ENCODE results near the gene CTNNBIP1. TPM values are rescaled to one million over a fixed set of nuclear protein-coding genes. Genes with fewer than 3 reads are reported as not detected.

CTNNBIP1 gene
- total RNA-seq, 4 donors from 2014 or later, result 17.0 to 27.2 (median 23.4) TPM

- Histone ChIP-seq H3K4me3 (no peak overlapping the region), H3K9me3 (no peaks in the 10 kb centered on the region), H3K4me1 (peaks cover 8 to 24% (median 16%) of the 10 kb centered on the region in 4 donors), H3K27me3 (no peaks in the 10 kb centered on the region), H3K36me3 (peaks cover 4 to 59% (median 51%) of the 10 kb centered on the region in 4 donors), H3K27ac (replicated peaks in 1 of 4) (no peak overlapping the region)
- intact Hi-C loops (cut with DNase I), result loop anchor here (10.0 kb wide), 1 partner anchor 274 kb away; no protein-coding TSS in a partner anchor
- no peak for DNase-seq (ENCODE audit: extremely low spot score)
- TF ChIP-seq POLR2A (IDR thresholded peaks at IDR 0.05; ENCODE audit: low read depth) (no peak), EP300 (IDR thresholded peaks at IDR 0.05) (no peak), POLR2AphosphoS5 (IDR thresholded peaks at IDR 0.05) (no peak)
- TF ChIP-seq, protein P1, sequence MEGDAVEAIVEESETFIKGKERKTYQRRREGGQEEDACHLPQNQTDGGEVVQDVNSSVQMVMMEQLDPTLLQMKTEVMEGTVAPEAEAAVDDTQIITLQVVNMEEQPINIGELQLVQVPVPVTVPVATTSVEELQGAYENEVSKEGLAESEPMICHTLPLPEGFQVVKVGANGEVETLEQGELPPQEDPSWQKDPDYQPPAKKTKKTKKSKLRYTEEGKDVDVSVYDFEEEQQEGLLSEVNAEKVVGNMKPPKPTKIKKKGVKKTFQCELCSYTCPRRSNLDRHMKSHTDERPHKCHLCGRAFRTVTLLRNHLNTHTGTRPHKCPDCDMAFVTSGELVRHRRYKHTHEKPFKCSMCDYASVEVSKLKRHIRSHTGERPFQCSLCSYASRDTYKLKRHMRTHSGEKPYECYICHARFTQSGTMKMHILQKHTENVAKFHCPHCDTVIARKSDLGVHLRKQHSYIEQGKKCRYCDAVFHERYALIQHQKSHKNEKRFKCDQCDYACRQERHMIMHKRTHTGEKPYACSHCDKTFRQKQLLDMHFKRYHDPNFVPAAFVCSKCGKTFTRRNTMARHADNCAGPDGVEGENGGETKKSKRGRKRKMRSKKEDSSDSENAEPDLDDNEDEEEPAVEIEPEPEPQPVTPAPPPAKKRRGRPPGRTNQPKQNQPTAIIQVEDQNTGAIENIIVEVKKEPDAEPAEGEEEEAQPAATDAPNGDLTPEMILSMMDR (IDR thresholded peaks at IDR 0.05), result no peak
- 89% methylated on average over 3 of the region's 4 CpGs for WGBS
Observed at GRCh38 chr1:9870572-9870971, 39.5 kb downstream of the CTNNBIP1 start.

- Histone ChIP-seq H3K9me3 (no peaks in the 10 kb centered on the region), H3K36me3 (peaks cover 4 to 59% (median 51%) of the 10 kb centered on the region in 4 donors), H3K4me3 (no peak overlapping the region), H3K27ac (replicated peaks in 1 of 4) (no peak overlapping the region), H3K4me1 (peaks cover under 1 to 17% (median 9%) of the 10 kb centered on the region in 4 donors), H3K27me3 (no peaks in the 10 kb centered on the region)
- DNase-seq (ENCODE audit: extremely low spot score), result no peak
- intact Hi-C loops (cut with DNase I), result loop anchor here (5.0 to 10.0 kb wide), 3 partner anchors 148 to 275 kb away; no protein-coding TSS in a partner anchor
- no peak for TF ChIP-seq EP300 (IDR thresholded peaks at IDR 0.05)
- 95% methylated on average over 8 of the region's 13 CpGs for WGBS
Observed at GRCh38 chr1:9869831-9870251, 40.2 kb downstream of the CTNNBIP1 start.

DNA sequence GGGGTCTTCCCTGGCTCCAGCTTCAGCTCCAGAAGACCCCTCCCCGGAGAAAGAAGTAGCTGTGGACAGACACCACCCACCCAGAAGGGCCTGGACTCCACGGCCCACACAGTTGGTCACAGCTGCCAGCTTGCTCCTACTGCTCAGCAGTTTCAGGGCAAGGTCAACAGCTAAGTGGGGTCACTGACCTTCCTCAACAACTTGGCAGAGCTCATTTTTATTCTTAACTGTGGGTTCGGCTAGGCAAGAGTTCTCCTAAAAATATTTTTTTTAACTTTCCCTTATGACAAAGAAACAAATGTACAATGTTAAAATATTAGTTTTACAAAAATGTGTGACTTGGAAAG lies 41.9 kb downstream of the CTNNBIP1 start:
- Histone ChIP-seq H3K9me3 (no peaks in the 10 kb centered on the region), H3K4me3 (no peak overlapping the region), H3K4me1 (peaks cover 0 to 16% (median 4%) of the 10 kb centered on the region in 4 donors), H3K27ac (replicated peaks in 1 of 4) (no peak overlapping the region), H3K27me3 (no peaks in the 10 kb centered on the region), H3K36me3 (peaks cover 6 to 64% (median 55%) of the 10 kb centered on the region in 4 donors)
- DNase-seq (ENCODE audit: extremely low spot score), result no peak
- TF ChIP-seq EP300 (IDR thresholded peaks at IDR 0.05) (no peak), POLR2A (IDR thresholded peaks at IDR 0.05; ENCODE audit: low read depth) (no peak), POLR2AphosphoS5 (IDR thresholded peaks at IDR 0.05) (no peak)
- TF ChIP-seq, protein P1 (IDR thresholded peaks at IDR 0.05), result no peak
- intact Hi-C loops (cut with DNase I), result loop anchor here (5.0 kb wide), 2 partner anchors 146 to 241 kb away; no protein-coding TSS in a partner anchor
- 59% methylated on average over 3 of the region's 3 CpGs for WGBS

- peaks cover 7 to 65% (median 57%) of the 10 kb centered on the region in 4 donors for H3K36me3 ChIP-seq
- WGBS, result 100% methylated on average over 1 of the region's 15 CpGs
- no peak overlapping the region for H3K27ac ChIP-seq (replicated peaks in 1 of 4)
- no peaks in the 10 kb centered on the region for H3K9me3 ChIP-seq
- H3K4me1 ChIP-seq, result peaks cover 0 to 16% (median 4%) of the 10 kb centered on the region in 4 donors
- peak in 1 of 2 donors; percentile 21 for TF ChIP-seq POLR2AphosphoS5 (IDR thresholded peaks at IDR 0.05)
- TF ChIP-seq EP300 (IDR thresholded peaks at IDR 0.05), result no peak
- TF ChIP-seq POLR2A (IDR thresholded peaks at IDR 0.05; ENCODE audit: low read depth), result no peak
- TF ChIP-seq, protein P1 (IDR thresholded peaks at IDR 0.05), result peak in 2 of 3 experiments; percentile 96 to 98
- DNase-seq (ENCODE audit: extremely low spot score), result peak; percentile 98
- intact Hi-C loops (cut with DNase I), result loop anchor here (2.0 to 5.0 kb wide), 3 partner anchors 83 to 240 kb away; no protein-coding TSS in a partner anchor
- no peak overlapping the region for H3K4me3 ChIP-seq
- no peaks in the 10 kb centered on the region for H3K27me3 ChIP-seq
Observed at GRCh38 chr1:9867408-9868243, 42.4 kb downstream of the CTNNBIP1 start.

GRCh38 chr1:9866836-9867235 lies 43.2 kb downstream of the CTNNBIP1 start:
- WGBS, result 90% methylated on average over 6 of the region's 6 CpGs
- no peaks in the 10 kb centered on the region for H3K27me3 ChIP-seq
- intact Hi-C loops (cut with DNase I), result loop anchor here (2.0 to 5.0 kb wide), 3 partner anchors 82 to 240 kb away; no protein-coding TSS in a partner anchor
- peaks cover 0 to 16% (median 4%) of the 10 kb centered on the region in 4 donors for H3K4me1 ChIP-seq
- peaks cover 7 to 66% (median 59%) of the 10 kb centered on the region in 4 donors for H3K36me3 ChIP-seq
- H3K9me3 ChIP-seq, result no peaks in the 10 kb centered on the region
- no peak overlapping the region for H3K27ac ChIP-seq (replicated peaks in 1 of 4)
- TF ChIP-seq POLR2AphosphoS5 (IDR thresholded peaks at IDR 0.05) (no peak), POLR2A (IDR thresholded peaks at IDR 0.05; ENCODE audit: low read depth) (no peak), EP300 (IDR thresholded peaks at IDR 0.05) (no peak)
- TF ChIP-seq, protein P1 (IDR thresholded peaks at IDR 0.05), result no peak
- DNase-seq (ENCODE audit: extremely low spot score), result no peak
- no peak overlapping the region for H3K4me3 ChIP-seq

Measured in esophagus muscularis mucosa (tissue), 4 donors.